ENCODE measurements around the gene CACNG7.

Gene CACNG7

GRCh38 chr19:53879140-53880081 lies 29.7 kb upstream of the CACNG7 start:
- DNase-seq (ENCODE audit: low spot score) = peak; percentile 96

- DNase-seq (ENCODE audit: low spot score) = no peak
Observed at GRCh38 chr19:53880711-53881481, 28.2 kb upstream of the CACNG7 start.

- DNase-seq (ENCODE audit: low spot score) = peak; percentile 44
Observed at GRCh38 chr19:53881482-53882390, 27.3 kb upstream of the CACNG7 start, which contains the start of gene PRKCG. PRKCG (plus strand) TSS chr19:53882197; CDS start chr19:53882495, 298 bp downstream.

GRCh38 chr19:53882391-53883050 lies 26.6 kb upstream of the CACNG7 start:
- DNase-seq (ENCODE audit: low spot score) = no peak

GRCh38 chr19:53883231-53883661 lies 25.8 kb upstream of the CACNG7 start:
- DNase-seq (ENCODE audit: low spot score) = no peak

- DNase-seq (ENCODE audit: low spot score) = no peak
Observed at GRCh38 chr19:53883741-53884140, 25.3 kb upstream of the CACNG7 start.

- no peak for DNase-seq (ENCODE audit: low spot score)
Observed at GRCh38 chr19:53884256-53884655, 24.8 kb upstream of the CACNG7 start.

GRCh38 chr19:53885036-53885435 lies 24.0 kb upstream of the CACNG7 start:
- no peak for DNase-seq (ENCODE audit: low spot score)

GRCh38 chr19:53892301-53892980 lies 16.6 kb upstream of the CACNG7 start:
- no peak for DNase-seq (ENCODE audit: low spot score)

- DNase-seq (ENCODE audit: low spot score) = peak; percentile 58
Observed at GRCh38 chr19:53892981-53893325, 16.1 kb upstream of the CACNG7 start.

GRCh38 chr19:53894707-53895106 lies 14.4 kb upstream of the CACNG7 start:
- no peak for DNase-seq (ENCODE audit: low spot score)

- DNase-seq (ENCODE audit: low spot score) = no peak
Observed at GRCh38 chr19:53896682-53897081, 12.4 kb upstream of the CACNG7 start.

GRCh38 chr19:53897459-53897858 lies 11.6 kb upstream of the CACNG7 start:
- no peak for DNase-seq (ENCODE audit: low spot score)

- no peak for DNase-seq (ENCODE audit: low spot score)
Observed at GRCh38 chr19:53898166-53898565, 10.9 kb upstream of the CACNG7 start.

GRCh38 chr19:53898636-53899341 lies 10.3 kb upstream of the CACNG7 start:
- no peak for DNase-seq (ENCODE audit: low spot score)

GRCh38 chr19:53900191-53900860 lies 8.8 kb upstream of the CACNG7 start:
- no peak for DNase-seq (ENCODE audit: low spot score)

GRCh38 chr19:53903055-53903680 lies 5.9 kb upstream of the CACNG7 start:
- DNase-seq (ENCODE audit: low spot score) = no peak

GRCh38 chr19:53904909-53905308 lies 4.2 kb upstream of the CACNG7 start:
- DNase-seq (ENCODE audit: low spot score) = no peak

GRCh38 chr19:53905787-53906186 lies 3.3 kb upstream of the CACNG7 start:
- DNase-seq (ENCODE audit: low spot score) = no peak
